ENCODE data around the gene ITFG2.

DNA sequence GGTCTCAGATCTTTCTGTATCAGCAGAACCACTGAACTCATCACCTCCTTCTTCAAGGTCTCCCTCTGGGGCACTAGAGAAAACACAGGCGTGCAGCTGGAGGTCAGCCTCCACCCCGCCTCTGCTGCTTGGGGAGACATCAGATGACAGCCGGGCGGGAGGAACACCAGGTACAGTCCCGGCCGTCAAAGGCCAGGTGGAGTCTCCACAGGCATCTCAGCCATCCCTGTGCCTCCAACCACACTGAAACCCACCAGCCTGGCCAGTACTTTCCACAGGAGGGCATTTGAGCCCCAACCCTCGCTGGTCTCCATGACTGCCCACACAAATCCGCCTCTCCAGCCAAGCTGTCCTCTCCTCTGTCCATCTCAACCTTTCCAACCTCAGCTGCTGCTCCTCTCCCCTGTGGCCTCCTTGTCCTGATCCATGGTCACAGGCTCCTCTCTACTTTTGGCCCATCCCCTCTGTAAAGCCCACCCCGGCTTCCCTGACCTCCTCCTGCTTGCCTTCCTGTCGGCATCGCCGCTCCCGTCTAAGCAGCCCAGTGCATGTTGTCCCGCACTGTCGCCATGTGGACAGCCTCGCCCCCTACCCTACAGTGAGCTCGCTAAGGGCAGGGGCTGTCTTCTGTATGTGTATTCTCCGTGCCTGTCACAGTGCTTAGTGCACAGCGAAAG is 39.1 kb upstream of the ITFG2 start:
- TF ChIP-seq, protein P1, sequence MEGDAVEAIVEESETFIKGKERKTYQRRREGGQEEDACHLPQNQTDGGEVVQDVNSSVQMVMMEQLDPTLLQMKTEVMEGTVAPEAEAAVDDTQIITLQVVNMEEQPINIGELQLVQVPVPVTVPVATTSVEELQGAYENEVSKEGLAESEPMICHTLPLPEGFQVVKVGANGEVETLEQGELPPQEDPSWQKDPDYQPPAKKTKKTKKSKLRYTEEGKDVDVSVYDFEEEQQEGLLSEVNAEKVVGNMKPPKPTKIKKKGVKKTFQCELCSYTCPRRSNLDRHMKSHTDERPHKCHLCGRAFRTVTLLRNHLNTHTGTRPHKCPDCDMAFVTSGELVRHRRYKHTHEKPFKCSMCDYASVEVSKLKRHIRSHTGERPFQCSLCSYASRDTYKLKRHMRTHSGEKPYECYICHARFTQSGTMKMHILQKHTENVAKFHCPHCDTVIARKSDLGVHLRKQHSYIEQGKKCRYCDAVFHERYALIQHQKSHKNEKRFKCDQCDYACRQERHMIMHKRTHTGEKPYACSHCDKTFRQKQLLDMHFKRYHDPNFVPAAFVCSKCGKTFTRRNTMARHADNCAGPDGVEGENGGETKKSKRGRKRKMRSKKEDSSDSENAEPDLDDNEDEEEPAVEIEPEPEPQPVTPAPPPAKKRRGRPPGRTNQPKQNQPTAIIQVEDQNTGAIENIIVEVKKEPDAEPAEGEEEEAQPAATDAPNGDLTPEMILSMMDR (conservative IDR thresholded peaks at IDR 0.05; ENCODE audit: low read depth, low read length): no peak
- no peak for TF ChIP-seq EZH2 (IDR thresholded peaks at IDR 0.05; ENCODE audit: borderline replicate concordance, low read depth, low read length, poor library complexity, severe bottlenecking)
